Neural cell (in vitro differentiated cells): Measurements from ENCODE around the gene SUGCT. TPM values are rescaled to one million over a fixed set of nuclear protein-coding genes. Genes with fewer than 3 reads are reported as not detected.

ENCODE experiments used
- H2AFZ ChIP-seq: fragments of 200-600, 300-800 bp; sonication (generic), shearing (Covaris generic); 2 replicates; pipeline ENCODE4 v1.6.0; 2014; ENCODE audit warnings: low read depth, mild to moderate bottlenecking, antibody characterized with exemption, low read length, moderate library complexity
- H3F3A ChIP-seq: fragments of 200-600 bp; shearing (Covaris generic); 2 replicates; pipeline ENCODE4 v1.6.1; 2016; ENCODE audit warnings: mild to moderate bottlenecking, moderate library complexity, mixed read lengths, antibody characterized with exemption, low read length; ENCODE audit not compliant: insufficient read depth, poor library complexity, severe bottlenecking
- H3K27ac ChIP-seq: fragments of 200-600, 300-800 bp; sonication (generic), shearing (Covaris generic); 2 replicates; pipeline ENCODE4 v1.5.1; 2014; ENCODE audit warnings: mild to moderate bottlenecking, low read length, moderate library complexity
- H3K27me3 ChIP-seq: fragments of 300-800, 200-600 bp; sonication (generic), shearing (Covaris generic); 2 replicates; pipeline ENCODE4 v1.6.0; 2014; ENCODE audit warnings: mild to moderate bottlenecking, low read depth, low read length, moderate library complexity; ENCODE audit not compliant: insufficient read depth
- H3K36me3 ChIP-seq: fragments of 300-800, 200-600 bp; sonication (generic), shearing (Covaris generic); 2 replicates; pipeline ENCODE4 v1.5.1; 2014; ENCODE audit warnings: mild to moderate bottlenecking, antibody characterized with exemption, low read length, moderate library complexity; ENCODE audit not compliant: insufficient read depth
- H3K4me2 ChIP-seq: fragments of 300-800, 200-600 bp; sonication (generic), shearing (Covaris generic); 2 replicates; pipeline ENCODE4 v1.6.0; 2014; ENCODE audit warnings: mild to moderate bottlenecking, low read length
- H3K4me3 ChIP-seq: fragments of 300-800, 200-600 bp; sonication (generic), shearing (Covaris generic); 2 replicates; pipeline ENCODE4 v1.5.1; 2014; ENCODE audit warnings: mild to moderate bottlenecking, low read length, moderate library complexity
- H3K79me2 ChIP-seq: fragments of 200-600 bp; shearing (Covaris generic); replicated peaks from 2 replicates; pipeline ENCODE4 v1.6.0; 2014; ENCODE audit warnings: mild to moderate bottlenecking, low read length, moderate library complexity; ENCODE audit not compliant: insufficient read depth
- H3K9ac ChIP-seq: fragments of 300-800, 200-600 bp; sonication (generic), shearing (Covaris generic); 2 replicates; pipeline ENCODE4 v1.6.1; 2016; ENCODE audit warnings: mild to moderate bottlenecking, low read length, mixed read lengths
- H3K9me2 ChIP-seq: fragments of 200-600 bp; shearing (Covaris generic); 2 replicates; pipeline ENCODE4 v1.6.1; 2016; ENCODE audit warnings: mild to moderate bottlenecking, low read length, mixed read lengths; ENCODE audit not compliant: insufficient read depth
- H3K9me3 ChIP-seq: fragments of 200-600, 300-800 bp; sonication (generic), shearing (Covaris generic); 2 replicates; pipeline ENCODE4 v1.6.1; 2016; ENCODE audit warnings: mild to moderate bottlenecking, mixed run types, low read length, moderate library complexity, mixed read lengths
- H4K20me1 ChIP-seq: fragments of 200-600 bp; shearing (Covaris generic); 2 replicates; pipeline ENCODE4 v1.6.1; 2016; ENCODE audit warnings: mild to moderate bottlenecking, mixed run types; ENCODE audit not compliant: insufficient read depth
- EP300 ChIP-seq: fragments of 450-650 bp; conservative IDR thresholded peaks from 2 replicates; pipeline ENCODE4 v1.6.1; 2014; ENCODE audit warnings: antibody characterized with exemption, mild to moderate bottlenecking, moderate library complexity; ENCODE audit not compliant: poor library complexity, severe bottlenecking
- EZH2 ChIP-seq: fragments of 200-600, 300-800 bp; shearing (Covaris generic), sonication (generic); IDR thresholded peaks from 2 replicates; pipeline ENCODE4 v1.6.1; 2014; ENCODE audit warnings: antibody characterized with exemption, low read length, borderline replicate concordance, mild to moderate bottlenecking; ENCODE audit not compliant: insufficient read depth, poor library complexity, severe bottlenecking
- MXI1 ChIP-seq: fragments of 450-650 bp; conservative IDR thresholded peaks from 2 replicates; pipeline ENCODE4 v1.6.1; 2014; ENCODE audit warnings: antibody characterized with exemption, mild to moderate bottlenecking; ENCODE audit not compliant: poor library complexity, severe bottlenecking
- POLR2AphosphoS5 ChIP-seq: IDR thresholded peaks from 2 replicates; pipeline ENCODE4 v1.6.1; 2012
- RAD21 ChIP-seq: fragments of 450-650 bp; conservative IDR thresholded peaks from 2 replicates; pipeline ENCODE4 v1.6.1; 2014; ENCODE audit warnings: antibody characterized with exemption, mild to moderate bottlenecking, moderate library complexity
- REST ChIP-seq: IDR thresholded peaks from 2 replicates; pipeline ENCODE4 v1.6.1; 2012; ENCODE audit warnings: borderline replicate concordance
- SMC3 ChIP-seq: fragments of 450-650 bp; conservative IDR thresholded peaks from 2 replicates; pipeline ENCODE4 v1.6.1; 2014; ENCODE audit warnings: antibody characterized with exemption, mild to moderate bottlenecking, moderate library complexity; ENCODE audit not compliant: poor library complexity
- TAF1 ChIP-seq: IDR thresholded peaks from 2 replicates; pipeline ENCODE4 v1.6.1; 2012; ENCODE audit warnings: low read depth
- polyA plus RNA-seq: library from polyadenylated mRNA; depleted of rRNA; stranded (reverse); fragments of >200 nt; gene quantifications from 2 replicates; pipeline ENCODE4 v1.2.3, GENCODE V29; 2014
- TF ChIP-seq, protein P1 (sequence below): fragments of 450-650 bp; IDR thresholded peaks from 2 replicates; pipeline ENCODE4 v1.5.1; 2014; ENCODE audit warnings: antibody characterized with exemption, mild to moderate bottlenecking, moderate library complexity; ENCODE audit not compliant: poor library complexity, severe bottlenecking

SUGCT gene
- polyA plus RNA-seq, 1 donor from 2014 or later: not detected

DNA sequence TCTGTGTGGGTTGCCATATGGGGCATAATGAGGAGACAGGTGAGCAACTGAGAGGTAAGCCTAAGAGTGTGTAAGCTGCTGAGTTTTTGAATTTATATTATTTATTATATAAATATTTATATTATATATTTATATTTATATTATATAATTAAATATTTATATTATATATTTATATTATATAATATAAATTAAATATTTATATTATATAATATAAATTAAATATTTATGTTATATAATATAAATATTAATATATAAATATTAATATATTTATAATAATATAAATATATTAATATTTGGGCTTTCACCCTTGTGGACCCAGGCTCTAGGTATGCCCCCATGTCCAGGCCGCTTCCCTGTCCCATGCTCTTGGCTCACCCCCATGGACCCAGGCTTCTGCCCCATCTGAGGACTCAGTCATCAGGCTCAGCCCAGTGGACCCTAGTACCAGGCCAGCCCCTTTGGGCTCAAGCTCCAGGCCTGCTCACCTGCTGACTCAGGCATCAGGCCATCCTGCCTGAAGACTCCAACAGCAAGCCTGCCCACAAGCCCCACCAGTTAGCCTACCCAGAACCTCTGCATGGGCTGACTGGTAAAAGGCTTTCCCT is 755.4 kb downstream of the SUGCT start:
- Histone ChIP-seq H4K20me1 (no peaks in the 10 kb centered on the region), H3K9me3 (no peaks in the 10 kb centered on the region), H3K27me3 (no peaks in the 10 kb centered on the region), H3K79me2 (no peaks in the 10 kb centered on the region), H3K27ac (no peak overlapping the region), H3K9ac (no peak overlapping the region), H3K36me3 (no peaks in the 10 kb centered on the region), H3K4me2 (no peak overlapping the region), H3K9me2 (no peaks in the 10 kb centered on the region), H3K4me3 (no peak overlapping the region), H2AFZ (no peak overlapping the region), H3F3A (no peaks in the 10 kb centered on the region)
- TF ChIP-seq EP300 (no peak), MXI1 (no peak), SMC3 (no peak), REST (no peak), TAF1 (no peak), EZH2 (no peak), POLR2AphosphoS5 (no peak), RAD21 (no peak)
- TF ChIP-seq, protein P1, sequence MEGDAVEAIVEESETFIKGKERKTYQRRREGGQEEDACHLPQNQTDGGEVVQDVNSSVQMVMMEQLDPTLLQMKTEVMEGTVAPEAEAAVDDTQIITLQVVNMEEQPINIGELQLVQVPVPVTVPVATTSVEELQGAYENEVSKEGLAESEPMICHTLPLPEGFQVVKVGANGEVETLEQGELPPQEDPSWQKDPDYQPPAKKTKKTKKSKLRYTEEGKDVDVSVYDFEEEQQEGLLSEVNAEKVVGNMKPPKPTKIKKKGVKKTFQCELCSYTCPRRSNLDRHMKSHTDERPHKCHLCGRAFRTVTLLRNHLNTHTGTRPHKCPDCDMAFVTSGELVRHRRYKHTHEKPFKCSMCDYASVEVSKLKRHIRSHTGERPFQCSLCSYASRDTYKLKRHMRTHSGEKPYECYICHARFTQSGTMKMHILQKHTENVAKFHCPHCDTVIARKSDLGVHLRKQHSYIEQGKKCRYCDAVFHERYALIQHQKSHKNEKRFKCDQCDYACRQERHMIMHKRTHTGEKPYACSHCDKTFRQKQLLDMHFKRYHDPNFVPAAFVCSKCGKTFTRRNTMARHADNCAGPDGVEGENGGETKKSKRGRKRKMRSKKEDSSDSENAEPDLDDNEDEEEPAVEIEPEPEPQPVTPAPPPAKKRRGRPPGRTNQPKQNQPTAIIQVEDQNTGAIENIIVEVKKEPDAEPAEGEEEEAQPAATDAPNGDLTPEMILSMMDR: no peak

DNA sequence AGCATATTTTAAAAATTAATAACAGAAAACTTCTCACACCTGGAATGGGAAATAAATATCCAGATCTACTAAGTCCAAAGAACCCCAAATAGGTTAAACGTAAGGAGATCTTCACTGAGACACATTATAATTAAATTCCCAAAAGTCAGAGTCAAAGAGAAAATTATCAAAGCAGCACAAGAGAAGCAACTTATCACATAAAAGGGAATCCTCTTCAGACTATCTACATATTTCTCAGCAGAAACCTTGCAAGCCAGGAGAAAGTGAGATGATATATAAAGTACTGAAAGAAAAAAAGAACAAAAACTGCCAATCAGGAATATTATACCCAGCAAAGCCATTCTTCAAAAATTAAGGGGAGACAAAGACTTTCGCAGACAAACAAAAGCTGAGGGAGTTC is 756.4 kb downstream of the SUGCT start:
- no peak overlapping the region for H3K4me2 ChIP-seq
- H3K9ac ChIP-seq: no peak overlapping the region
- no peak overlapping the region for H3K27ac ChIP-seq
- H3K4me3 ChIP-seq: no peak overlapping the region
- H3K9me2 ChIP-seq: no peaks in the 10 kb centered on the region
- H3K79me2 ChIP-seq: no peaks in the 10 kb centered on the region
- H4K20me1 ChIP-seq: no peaks in the 10 kb centered on the region
- TF ChIP-seq RAD21 (no peak), TAF1 (no peak), EP300 (no peak), POLR2AphosphoS5 (no peak), MXI1 (no peak)
- TF ChIP-seq, protein P1: no peak
- no peaks in the 10 kb centered on the region for H3K9me3 ChIP-seq
- no peaks in the 10 kb centered on the region for H3K36me3 ChIP-seq
- H2AFZ ChIP-seq: no peak overlapping the region
- H3F3A ChIP-seq: no peaks in the 10 kb centered on the region
- no peaks in the 10 kb centered on the region for H3K27me3 ChIP-seq
